HepG2 (cell line): ENCODE data around the gene TLL2. TPM values are rescaled to one million over a fixed set of nuclear protein-coding genes. Genes with fewer than 3 reads are reported as not detected.
A peak's percentile ranks its signal among the peaks of the same experiment; 100 is the strongest.

Source experiments
- ATAC-seq: fragments of 200-7000 bp; cut with Tn5 transposase; 3 replicates; pipeline ENCODE4 v1.9.1; 2020; ENCODE audit warnings: mild to moderate bottlenecking, moderate library complexity
- BruUV-seq: library from RNA; stranded (reverse); fragments of 400-500 nt; replicated peaks from 2 replicates; lab custom pipeline; 2021; lab: Mats Ljungman, UMichigan
- CTCF ChIA-PET: fragments of 300-600 bp; formaldehyde crosslinking; extraction: SDS; loops from one replicate; lab custom pipeline; 2021; ENCODE audit warnings: low total read pairs, inconsistent platforms, low intra/inter-chr PET ratio; lab: Yijun Ruan, JAX
- POLR2A ChIA-PET: fragments of 350-600 bp; sonication (Branson Sonifier 250); formaldehyde crosslinking; loops from one replicate; lab custom pipeline; 2020; ENCODE audit warnings: antibody characterized with exemption, inconsistent platforms; lab: Yijun Ruan, JAX
- DNase-seq: peaks from one replicate; pipeline ENCODE4 v3.0.0-alpha.2; 2015; ENCODE audit warnings: low spot score
- FAIRE-seq: peaks from 3 replicates; lab custom pipeline; 2011; peaks lifted over from hg19 to GRCh38; lab: Jason Lieb, UNC
- H2AFZ ChIP-seq: one replicate; pipeline ENCODE4 v1.6.1; 2011; ENCODE audit warnings: low read length, inconsistent platforms
- H3K27ac ChIP-seq: fragments of 300-600 bp; 3 replicates; pipeline ENCODE4 v1.8.0; 2011; ENCODE audit warnings: mixed run types, mild to moderate bottlenecking, mixed read lengths, low read length, inconsistent platforms; ENCODE audit not compliant: insufficient read depth; ENCODE audit errors: extremely low read length
- H3K27me3 ChIP-seq, 2 experiments: fragments of 200-600 bp in 1 of 2; 2 replicates in 1 of 2; 3 replicates in 1 of 2; pipeline versions ENCODE4 v1.6.0 to v1.8.0; 2011; ENCODE audit warnings: low read length in 2 of 2, mild to moderate bottlenecking in 2 of 2, moderate library complexity in 2 of 2, inconsistent platforms in 1 of 2; ENCODE audit not compliant: insufficient read depth in 2 of 2, control insufficient read depth in 1 of 2
- H3K36me3 ChIP-seq, 2 experiments: fragments of 200-600 bp in 1 of 2; replicated peaks in 1 of 2; 2 replicates in 1 of 2; 3 replicates in 1 of 2; pipeline versions ENCODE4 v1.5.1 to v1.8.0; 2011; ENCODE audit warnings: low read length in 2 of 2, inconsistent platforms in 1 of 2; ENCODE audit not compliant: insufficient read depth in 2 of 2, control insufficient read depth in 1 of 2
- H3K4me1 ChIP-seq: 2 replicates; pipeline ENCODE4 v1.5.1; 2012; ENCODE audit warnings: low read length, inconsistent platforms; ENCODE audit not compliant: insufficient read depth
- H3K4me2 ChIP-seq: 2 replicates; pipeline ENCODE4 v1.6.0; 2011; ENCODE audit warnings: low read depth, low read length, inconsistent platforms
- H3K4me3 ChIP-seq, 3 experiments: fragments of 200-600 bp in 1 of 3; sonication (generic), shearing (Covaris generic) in 1 of 3; replicated peaks in 1 of 3; 2 replicates each; pipeline ENCODE4 v1.5.1; 2011 to 2016; ENCODE audit warnings: low read length in 3 of 3, inconsistent platforms in 2 of 3, low read depth in 2 of 3, mild to moderate bottlenecking in 2 of 3, control low read depth in 1 of 3, mixed read lengths in 1 of 3; ENCODE audit not compliant: insufficient read depth in 1 of 3
- H3K79me2 ChIP-seq: one replicate; pipeline ENCODE4 v1.6.1; 2011; ENCODE audit warnings: low read length, inconsistent platforms; ENCODE audit not compliant: insufficient read depth
- H3K9ac ChIP-seq: 2 replicates; pipeline ENCODE4 v1.6.0; 2011; ENCODE audit warnings: mild to moderate bottlenecking, low read depth, low read length, inconsistent platforms; ENCODE audit not compliant: insufficient read depth
- H3K9me3 ChIP-seq: 2 replicates; pipeline ENCODE4 v1.5.1; 2012; ENCODE audit warnings: mild to moderate bottlenecking, low read length
- H4K20me1 ChIP-seq: 2 replicates; pipeline ENCODE4 v1.6.0; 2011; ENCODE audit warnings: inconsistent platforms, mild to moderate bottlenecking, low read length, moderate library complexity; ENCODE audit not compliant: insufficient read depth
- CC2D1A ChIP-seq: sonication (generic); formaldehyde crosslinking; IDR thresholded peaks from 2 replicates; pipeline ENCODE4 v1.8.1; 2023; ENCODE audit warnings: mild to moderate bottlenecking, missing genetic modification reagents
- GABPB1 ChIP-seq: IDR thresholded peaks from 2 replicates; pipeline ENCODE4 v1.6.1; 2016; ENCODE audit warnings: mild to moderate bottlenecking, missing genetic modification reagents, moderate library complexity, missing compliant biosample characterization
- PITX1 ChIP-seq: sonication (generic); formaldehyde crosslinking; IDR thresholded peaks from 2 replicates; pipeline ENCODE4 v1.5.1; 2020; ENCODE audit warnings: mild to moderate bottlenecking, missing genetic modification reagents
- REL ChIP-seq: sonication (generic); formaldehyde crosslinking; conservative IDR thresholded peaks from 2 replicates; pipeline ENCODE4 v1.8.0; 2022; ENCODE audit warnings: mild to moderate bottlenecking, missing genetic modification reagents, moderate library complexity
- RNF2 ChIP-seq: fragments of 450-650 bp; conservative IDR thresholded peaks from 2 replicates; pipeline ENCODE4 v1.6.1; 2016; ENCODE audit warnings: low read depth
- ZNF101 ChIP-seq: sonication (generic); formaldehyde crosslinking; IDR thresholded peaks from 2 replicates; pipeline ENCODE4 v1.4.0; 2020; ENCODE audit warnings: mild to moderate bottlenecking, low read depth, missing genetic modification reagents, borderline replicate concordance
- ZNF180 ChIP-seq: sonication (generic); formaldehyde crosslinking; IDR thresholded peaks from 2 replicates; pipeline ENCODE4 v1.4.0; 2020; ENCODE audit warnings: low read depth, missing genetic modification reagents, borderline replicate concordance
- ZNF768 ChIP-seq: sonication (generic); formaldehyde crosslinking; IDR thresholded peaks from 2 replicates; pipeline ENCODE4 v1.4.0; 2020; ENCODE audit warnings: missing genetic modification reagents
- ZZZ3 ChIP-seq: sonication (generic); formaldehyde crosslinking; IDR thresholded peaks from 2 replicates; pipeline ENCODE4 v1.4.0; 2020; ENCODE audit warnings: missing genetic modification reagents, mild to moderate bottlenecking, borderline replicate concordance
- WGBS: methylation state at CpG from one replicate; pipeline ENCODE4 v1.1.6; 2017; ENCODE audit warnings: low lambda C conversion rate; 5-methylcytosine and 5-hydroxymethylcytosine counted together
- in situ Hi-C: cut with HindIII; loops from 2 replicates; pipeline ENCODE4 v1.10.0; 2017; ENCODE audit warnings: low pct_unique_long_range_greater_than_20kb; ENCODE audit not compliant: extremely low pct_ligation_motif_present
- intact Hi-C: fragments of 100-400 bp; cut with micrococcal nuclease; formaldehyde crosslinking; loops from one replicate; pipeline ENCODE4 v1.10.0; 2022; ENCODE audit not compliant: unreplicated experiment
- polyA plus RNA-seq, 8 experiments: library from polyadenylated mRNA; depleted of rRNA in 3 of 8; stranded (reverse) in 7 of 8; unstranded in 1 of 8; fragments of >200 nt; fragmentation: Illumina TruSeq in 4 of 8; extraction: Trizol in 4 of 8; gene quantifications; 2 replicates each; pipeline versions ENCODE4 v1.2.1 to v1.2.3, GENCODE V29; 2011 to 2016; ENCODE audit warnings: low read depth in 4 of 8, missing spikeins in 1 of 8, mixed read lengths in 1 of 8; ENCODE audit not compliant: insufficient read depth in 1 of 8
- total RNA-seq, 5 experiments: library from RNA; depleted of rRNA; stranded (reverse); fragments of >200 nt; fragmentation: Illumina TruSeq; extraction: Trizol; gene quantifications; 2 replicates each; pipeline ENCODE4 v1.2.3, GENCODE V29; 2016; ENCODE audit warnings: low read depth in 1 of 5
- TF ChIP-seq, protein P1 (sequence below): sonication (generic); formaldehyde crosslinking; IDR thresholded peaks from 2 replicates; pipeline ENCODE4 v1.4.0; 2020; ENCODE audit warnings: missing genetic modification reagents; ENCODE audit errors: not compliant biosample characterization
- TF ChIP-seq, protein P2 (sequence below): sonication (generic); formaldehyde crosslinking; IDR thresholded peaks from 2 replicates; pipeline ENCODE4 v1.5.0; 2020; ENCODE audit warnings: mild to moderate bottlenecking, missing genetic modification reagents, moderate library complexity

The TLL2 gene
- total and polyA plus RNA-seq, 2 of the 13 experiments (the other 11 are each of a cell fraction or from before 2014, with no cell fraction given) = 0.09 TPM; not detected in 1

DNA sequence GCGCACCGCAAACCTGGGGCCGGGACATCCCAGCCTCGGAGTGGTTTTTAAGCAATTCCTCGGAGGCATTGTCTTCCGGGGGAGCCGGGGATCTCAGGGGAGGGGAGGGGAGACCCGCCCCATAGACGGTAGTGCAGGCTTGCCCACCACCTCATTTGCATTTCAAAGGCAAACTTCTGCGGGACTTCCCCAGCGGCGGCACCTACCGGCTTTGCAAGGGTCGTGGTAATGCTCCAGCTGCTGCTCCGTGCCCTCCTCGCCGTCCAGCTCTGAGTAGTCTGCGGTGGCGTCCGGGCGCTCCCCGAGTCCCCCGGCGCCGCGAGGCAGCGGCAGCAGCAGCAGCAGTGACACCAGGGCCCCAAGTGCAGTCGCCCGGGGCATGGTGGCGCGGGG, 425 bp downstream of the TLL2 start:
- intact Hi-C loops (loop anchor here (1.0 to 5.0 kb wide), 3 partner anchors 43 to 136 kb away; no protein-coding TSS in a partner anchor), in situ Hi-C loops (loop anchor here (5.0 kb wide), 1 partner anchor 116 kb away; no protein-coding TSS in a partner anchor)
- H3K27me3 ChIP-seq = peaks cover 0 to 26% of the 10 kb centered on the region in 2 experiments; a peak in 4 of 5 replicates
- ATAC-seq (no peak), FAIRE-seq (no peak), DNase-seq (no peak)
- H3K79me2 ChIP-seq = no peaks in the 10 kb centered on the region
- no peak overlapping the region for H3K9ac ChIP-seq
- peaks cover 35% of the 10 kb centered on the region for H3K4me1 ChIP-seq
- 0 out of 2 replicates have a peak, but pooled peaks cover 4% of the 10 kb centered on the region for H4K20me1 ChIP-seq
- no peaks in the 10 kb centered on the region for H3K36me3 ChIP-seq
- peak overlapping the region; percentile 97 for H3K4me2 ChIP-seq
- ChIA-PET CTCF (no interaction called here), POLR2A (interaction anchor here (1.0 kb wide), 1 partner anchor 160 kb away, joined by 3 read pairs; no protein-coding TSS in a partner anchor)
- BruUV-seq = no TSS peak
- no peak overlapping the region for H3K27ac ChIP-seq
- TF ChIP-seq ZNF101 (no peak), ZZZ3 (CRISPR knock-in tag) (0 out of 2 replicates have a peak, but pooled peaks have one; percentile 5), REL (CRISPR knock-in tag) (peak; percentile 38; the same call in 1 of the 2 replicates)
- TF ChIP-seq, protein P1, sequence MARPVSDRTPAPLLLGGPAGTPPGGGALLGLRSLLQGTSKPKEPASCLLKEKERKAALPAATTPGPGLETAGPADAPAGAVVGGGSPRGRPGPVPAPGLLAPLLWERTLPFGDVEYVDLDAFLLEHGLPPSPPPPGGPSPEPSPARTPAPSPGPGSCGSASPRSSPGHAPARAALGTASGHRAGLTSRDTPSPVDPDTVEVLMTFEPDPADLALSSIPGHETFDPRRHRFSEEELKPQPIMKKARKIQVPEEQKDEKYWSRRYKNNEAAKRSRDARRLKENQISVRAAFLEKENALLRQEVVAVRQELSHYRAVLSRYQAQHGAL = peak; percentile 23
- no peaks in the 10 kb centered on the region for H3K9me3 ChIP-seq
- peak overlapping the region; percentile 55 to 71 (median 57) for H3K4me3 ChIP-seq
- WGBS = no CpG with 5 or more reads among the region's 31 CpGs
- H2AFZ ChIP-seq = no peak overlapping the region

DNA sequence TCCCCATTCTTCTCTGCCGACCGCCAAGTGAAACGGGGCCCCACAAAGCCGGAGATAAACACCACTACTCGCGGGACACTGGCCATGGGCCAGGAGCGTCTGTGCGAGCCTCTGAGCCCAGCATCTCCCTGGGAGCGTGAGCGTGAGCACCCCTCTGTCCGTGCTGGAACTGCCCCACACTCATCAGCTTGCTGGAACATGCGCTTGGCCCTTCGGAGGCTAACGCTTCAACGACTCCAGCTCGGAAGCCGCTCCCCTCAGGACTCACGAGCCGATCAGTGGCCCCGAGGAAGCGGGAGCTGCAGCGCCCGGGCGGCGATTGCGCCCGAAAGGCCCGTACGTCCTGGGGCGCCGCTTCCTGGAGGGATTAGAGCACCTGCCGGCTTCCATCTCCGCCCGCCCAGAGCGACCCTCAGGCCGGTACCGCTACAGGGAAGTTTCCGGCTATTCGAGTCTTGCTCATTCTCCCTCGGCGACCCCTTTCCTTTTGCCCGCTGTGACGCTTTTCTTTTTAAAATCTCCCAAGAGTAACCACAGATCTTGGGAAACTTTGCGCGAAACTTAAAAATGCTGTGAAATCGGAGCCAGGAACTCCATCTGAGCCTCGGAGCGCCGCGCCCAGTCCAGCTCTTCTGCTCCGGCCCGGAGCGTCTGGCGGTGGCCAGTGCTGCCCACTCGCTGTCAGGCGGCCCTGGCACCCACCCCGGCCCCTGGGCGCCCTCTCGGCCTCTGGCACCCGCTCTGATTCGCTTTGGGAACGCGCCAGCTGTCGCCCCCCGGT, 1.0 kb downstream of the TLL2 start:
- Histone ChIP-seq H3K4me1 (peaks cover 35% of the 10 kb centered on the region), H3K9ac (0 out of 2 replicates have a peak overlapping the region, but pooled peaks have one; percentile 17), H3K9me3 (no peaks in the 10 kb centered on the region), H3K27me3 (peaks cover 0 to 26% of the 10 kb centered on the region in 2 experiments; a peak in 4 of 5 replicates), H3K36me3 (no peaks in the 10 kb centered on the region), H3K4me3 (peak overlapping the region; percentile 55 to 71 (median 57)), H3K79me2 (no peaks in the 10 kb centered on the region), H4K20me1 (0 out of 2 replicates have a peak, but pooled peaks cover 4% of the 10 kb centered on the region), H2AFZ (no peak overlapping the region), H3K4me2 (peak overlapping the region; percentile 97), H3K27ac (no peak overlapping the region)
- DNase-seq (no peak), FAIRE-seq (no peak), ATAC-seq (peak; percentile 33)
- BruUV-seq = no TSS peak
- 2% methylated on average over 20 of the region's 65 CpGs for WGBS
- intact Hi-C loops (loop anchor here (1.0 to 5.0 kb wide), 3 partner anchors 42 to 135 kb away; no protein-coding TSS in a partner anchor), in situ Hi-C loops (loop anchor here (5.0 kb wide), 1 partner anchor 115 kb away; no protein-coding TSS in a partner anchor)
- ChIA-PET POLR2A (no interaction called here), CTCF (no interaction called here)
- 0 out of 2 replicates have a peak, but pooled peaks have one; percentile 38 for TF ChIP-seq RNF2
- TF ChIP-seq GABPB1 (CRISPR knock-in tag) = peak; percentile 35; the same call in 1 of the 2 replicates
- no peak for TF ChIP-seq ZNF180
- TF ChIP-seq, protein P2, sequence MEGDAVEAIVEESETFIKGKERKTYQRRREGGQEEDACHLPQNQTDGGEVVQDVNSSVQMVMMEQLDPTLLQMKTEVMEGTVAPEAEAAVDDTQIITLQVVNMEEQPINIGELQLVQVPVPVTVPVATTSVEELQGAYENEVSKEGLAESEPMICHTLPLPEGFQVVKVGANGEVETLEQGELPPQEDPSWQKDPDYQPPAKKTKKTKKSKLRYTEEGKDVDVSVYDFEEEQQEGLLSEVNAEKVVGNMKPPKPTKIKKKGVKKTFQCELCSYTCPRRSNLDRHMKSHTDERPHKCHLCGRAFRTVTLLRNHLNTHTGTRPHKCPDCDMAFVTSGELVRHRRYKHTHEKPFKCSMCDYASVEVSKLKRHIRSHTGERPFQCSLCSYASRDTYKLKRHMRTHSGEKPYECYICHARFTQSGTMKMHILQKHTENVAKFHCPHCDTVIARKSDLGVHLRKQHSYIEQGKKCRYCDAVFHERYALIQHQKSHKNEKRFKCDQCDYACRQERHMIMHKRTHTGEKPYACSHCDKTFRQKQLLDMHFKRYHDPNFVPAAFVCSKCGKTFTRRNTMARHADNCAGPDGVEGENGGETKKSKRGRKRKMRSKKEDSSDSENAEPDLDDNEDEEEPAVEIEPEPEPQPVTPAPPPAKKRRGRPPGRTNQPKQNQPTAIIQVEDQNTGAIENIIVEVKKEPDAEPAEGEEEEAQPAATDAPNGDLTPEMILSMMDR = peak; percentile 29; the same call in 1 of the 2 replicates
- TF ChIP-seq PITX1 (CRISPR knock-in tag) = peak; percentile 49; the same call in 1 of the 2 replicates
- TF ChIP-seq ZNF768 = no peak
- TF ChIP-seq CC2D1A (CRISPR knock-in tag) = no peak
